ENCODE data around the gene TBL2.
"Not testable (repeated sequence)": the region's sequence is repeated elsewhere in the genome, so short reads cannot be mapped to it uniquely, and the experiment has no call there.

TBL2 gene

DNA sequence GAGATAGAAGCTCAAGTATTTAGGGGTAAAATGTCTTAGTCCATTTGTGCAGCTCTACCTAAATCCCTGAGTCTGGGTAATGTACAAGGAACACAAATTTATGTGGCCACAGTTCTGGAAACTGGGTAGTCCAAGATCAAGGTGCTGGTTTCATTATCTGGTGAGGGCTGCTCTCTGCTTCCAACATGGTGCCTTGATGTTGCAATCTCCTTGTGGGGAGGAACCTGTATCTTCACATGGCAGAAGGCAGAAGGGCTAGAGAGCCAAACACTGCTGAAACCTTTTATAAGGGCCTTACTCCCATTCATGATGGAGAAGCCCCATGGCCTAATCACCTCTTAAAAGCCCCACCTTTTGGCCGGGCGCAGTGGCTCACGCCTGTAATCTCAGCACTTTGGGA lies 47.6 kb downstream of the TBL2 start:
- no peak for DNase-seq

GRCh38 chr7:73526896-73527821 lies 51.2 kb downstream of the TBL2 start:
- peak; percentile 88 for DNase-seq

GRCh38 chr7:73526158-73526494 lies 52.3 kb downstream of the TBL2 start:
- DNase-seq, result not testable (repeated sequence)

DNA sequence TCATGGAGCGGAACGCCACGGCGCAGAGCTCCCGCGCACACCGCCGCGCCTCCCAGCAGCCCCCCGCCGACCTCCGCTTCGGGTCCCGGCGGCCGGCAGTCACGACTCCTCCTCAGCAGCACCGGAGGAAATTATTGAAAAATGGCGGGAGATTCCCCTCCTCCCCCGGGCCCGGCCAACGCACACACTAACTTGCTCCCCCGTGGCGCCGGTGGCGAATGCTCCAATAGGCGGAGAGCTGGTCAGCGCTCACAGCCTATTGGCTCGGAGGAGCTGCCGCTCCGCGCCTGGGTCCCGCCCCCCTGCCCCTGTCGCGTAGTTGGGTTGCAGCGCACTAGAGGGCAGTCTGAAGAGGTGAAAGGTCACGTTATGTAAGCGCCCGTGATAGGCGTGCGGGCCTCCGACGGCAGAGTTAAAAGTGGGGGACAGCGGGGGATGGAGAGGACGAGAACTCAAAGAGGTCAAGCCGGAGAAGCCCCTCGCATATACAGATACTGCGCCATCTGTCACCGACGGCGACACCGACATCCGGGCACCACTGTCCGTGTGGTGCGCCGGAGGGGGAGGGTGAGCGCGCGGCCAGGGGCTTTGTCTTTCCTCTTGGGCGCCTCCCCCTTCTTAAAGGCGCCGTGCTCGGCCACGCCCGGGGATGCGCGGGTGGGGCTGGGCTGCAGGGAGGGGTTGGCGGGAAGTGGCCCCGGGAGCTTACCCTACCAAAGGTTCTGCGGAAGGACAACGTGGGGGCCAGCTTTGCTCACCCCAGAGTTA lies 56.1 kb downstream of the TBL2 start, which contains the start of gene BAZ1B:
Gene BAZ1B (minus strand): TSS at position 189 of the 768 bp plus-strand sequence. CDS start 360 bp downstream, outside the sequence.
- peak; percentile 99 for DNase-seq

DNA sequence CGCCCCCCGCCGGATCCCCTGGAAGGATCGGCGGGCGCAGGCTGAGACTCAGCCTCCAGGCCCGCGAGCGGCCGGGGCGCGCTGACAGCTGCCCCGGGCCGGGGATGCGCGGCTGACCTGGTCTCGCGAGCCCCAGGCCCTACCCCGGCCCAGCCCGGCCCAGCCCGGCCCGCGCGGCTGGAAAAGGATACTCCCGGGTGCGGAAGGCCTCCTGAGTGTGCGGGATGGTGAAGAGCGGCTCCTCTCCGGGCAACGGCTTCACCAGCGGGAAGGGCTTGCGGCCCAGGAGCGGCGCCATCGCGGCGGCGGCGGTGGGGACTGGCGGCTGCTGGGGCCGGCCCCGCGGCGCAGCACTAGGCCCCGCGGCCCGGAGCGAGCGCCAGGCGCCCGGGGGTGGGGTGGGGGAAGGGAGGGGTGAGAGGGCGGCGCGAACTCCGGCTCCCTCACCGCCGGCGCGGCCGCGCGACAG lies 56.7 kb downstream of the TBL2 start:
- DNase-seq, result peak; percentile 71

DNA sequence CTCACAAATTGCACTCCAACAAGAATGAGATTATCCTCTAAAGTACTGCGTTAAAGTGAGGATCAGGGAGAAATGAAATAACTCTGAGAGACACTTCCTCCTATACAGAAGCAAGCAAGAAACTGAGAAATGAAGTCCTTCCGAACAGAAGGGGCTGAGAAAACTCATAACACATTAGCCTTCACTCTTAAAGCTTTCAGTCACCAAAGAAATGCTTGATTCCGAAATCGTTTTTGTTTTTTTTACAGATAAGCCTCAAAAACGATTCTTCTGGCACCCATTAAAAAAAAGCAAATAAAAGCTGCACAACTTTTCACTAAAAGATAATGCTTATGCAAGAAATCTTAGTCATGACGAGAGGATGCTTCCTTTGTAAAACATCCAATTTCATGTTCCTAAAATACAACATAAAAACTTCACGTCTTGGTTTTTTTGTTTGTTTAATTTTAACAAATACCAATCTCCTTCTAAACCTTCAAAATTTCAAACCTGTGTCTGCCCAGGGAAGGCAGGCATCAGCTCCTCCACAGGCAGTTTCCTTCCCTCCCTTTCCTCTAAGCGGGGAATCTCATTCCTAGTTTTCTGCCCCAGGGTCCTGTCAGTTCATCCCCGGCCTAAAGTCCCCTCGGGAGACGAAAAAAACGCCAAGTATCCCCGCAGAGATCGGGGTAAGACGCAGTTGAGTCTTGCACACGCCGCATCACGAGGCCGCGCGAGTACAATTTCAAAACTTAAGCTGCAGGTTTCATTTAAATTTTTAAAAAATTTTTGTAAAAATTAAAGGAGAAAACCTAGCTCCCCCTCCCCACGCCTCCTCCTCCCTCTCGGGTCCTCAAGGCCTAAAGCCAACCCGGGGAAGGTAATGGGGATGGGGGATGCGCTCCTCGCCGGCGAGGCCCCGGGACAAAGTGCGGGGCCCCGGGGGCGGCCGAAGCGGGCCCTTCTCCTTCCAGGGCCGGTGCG lies 57.4 kb downstream of the TBL2 start:
- no peak for DNase-seq

- no peak for DNase-seq
Observed at GRCh38 chr7:73519867-73520672, 58.3 kb downstream of the TBL2 start.

DNA sequence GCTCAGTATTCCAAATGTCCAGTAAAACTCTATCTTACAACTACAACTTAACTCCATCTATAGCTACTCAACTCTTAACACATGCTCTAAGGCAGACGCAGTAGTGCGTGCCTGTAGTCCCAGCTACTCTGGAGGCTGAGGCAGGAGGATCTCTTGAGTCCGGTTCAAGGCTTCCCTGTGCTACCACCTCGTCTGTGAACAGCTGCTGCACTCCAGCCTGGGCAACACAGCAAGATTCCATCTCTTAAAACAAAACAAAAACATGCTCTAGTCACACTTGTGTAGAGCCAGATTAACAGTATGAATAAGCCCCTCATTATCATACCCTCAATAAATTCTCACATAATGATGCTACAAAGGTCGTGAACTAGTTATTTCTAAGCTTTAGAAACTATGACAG lies 59.9 kb downstream of the TBL2 start:
- DNase-seq, result no peak
